ENCODE results near the gene ABCG1.

- TF ChIP-seq, protein P1, sequence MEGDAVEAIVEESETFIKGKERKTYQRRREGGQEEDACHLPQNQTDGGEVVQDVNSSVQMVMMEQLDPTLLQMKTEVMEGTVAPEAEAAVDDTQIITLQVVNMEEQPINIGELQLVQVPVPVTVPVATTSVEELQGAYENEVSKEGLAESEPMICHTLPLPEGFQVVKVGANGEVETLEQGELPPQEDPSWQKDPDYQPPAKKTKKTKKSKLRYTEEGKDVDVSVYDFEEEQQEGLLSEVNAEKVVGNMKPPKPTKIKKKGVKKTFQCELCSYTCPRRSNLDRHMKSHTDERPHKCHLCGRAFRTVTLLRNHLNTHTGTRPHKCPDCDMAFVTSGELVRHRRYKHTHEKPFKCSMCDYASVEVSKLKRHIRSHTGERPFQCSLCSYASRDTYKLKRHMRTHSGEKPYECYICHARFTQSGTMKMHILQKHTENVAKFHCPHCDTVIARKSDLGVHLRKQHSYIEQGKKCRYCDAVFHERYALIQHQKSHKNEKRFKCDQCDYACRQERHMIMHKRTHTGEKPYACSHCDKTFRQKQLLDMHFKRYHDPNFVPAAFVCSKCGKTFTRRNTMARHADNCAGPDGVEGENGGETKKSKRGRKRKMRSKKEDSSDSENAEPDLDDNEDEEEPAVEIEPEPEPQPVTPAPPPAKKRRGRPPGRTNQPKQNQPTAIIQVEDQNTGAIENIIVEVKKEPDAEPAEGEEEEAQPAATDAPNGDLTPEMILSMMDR (IDR thresholded peaks at IDR 0.05; ENCODE audit: poor library complexity, severe bottlenecking), result no peak
- TF ChIP-seq EZH2 (IDR thresholded peaks at IDR 0.05; ENCODE audit: borderline replicate concordance, insufficient read depth, low read length, poor library complexity, severe bottlenecking) (no peak), MXI1 (conservative IDR thresholded peaks at IDR 0.05; ENCODE audit: poor library complexity, severe bottlenecking) (no peak), POLR2AphosphoS5 (IDR thresholded peaks at IDR 0.05) (no peak), TAF1 (IDR thresholded peaks at IDR 0.05; ENCODE audit: low read depth) (no peak)
Observed at GRCh38 chr21:42296501-42296900, 77.6 kb downstream of the ABCG1 start.
